HG03457 (cell line): Measurements from ENCODE around the gene RSU1.

Experiments
- ATAC-seq: cut with Tn5 transposase; IDR thresholded peaks from one replicate; pipeline ENCODE4 v1.9.1; 2021; ENCODE audit warnings: moderate number of reproducible peaks; ENCODE audit not compliant: unreplicated experiment

The RSU1 gene

DNA sequence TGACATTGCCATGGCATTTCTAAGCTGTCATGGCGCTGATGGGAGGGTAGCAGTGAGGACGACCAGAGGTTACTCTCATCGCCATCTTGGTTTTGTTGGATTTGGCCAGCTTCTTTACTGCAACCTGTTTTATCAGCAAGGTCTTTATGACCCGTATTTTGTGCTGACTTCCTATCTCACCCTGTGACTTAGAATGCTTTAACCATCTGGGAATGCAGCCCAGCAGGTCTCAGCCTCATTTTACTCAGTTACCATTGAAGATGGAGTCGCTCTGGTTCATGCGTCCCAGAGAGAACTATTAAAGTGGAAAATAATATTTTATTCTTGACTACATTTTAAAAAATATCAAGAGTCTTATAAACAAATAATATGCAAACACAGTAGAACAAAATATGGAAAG lies 131.7 kb downstream of the RSU1 start:
- no peak for ATAC-seq

DNA sequence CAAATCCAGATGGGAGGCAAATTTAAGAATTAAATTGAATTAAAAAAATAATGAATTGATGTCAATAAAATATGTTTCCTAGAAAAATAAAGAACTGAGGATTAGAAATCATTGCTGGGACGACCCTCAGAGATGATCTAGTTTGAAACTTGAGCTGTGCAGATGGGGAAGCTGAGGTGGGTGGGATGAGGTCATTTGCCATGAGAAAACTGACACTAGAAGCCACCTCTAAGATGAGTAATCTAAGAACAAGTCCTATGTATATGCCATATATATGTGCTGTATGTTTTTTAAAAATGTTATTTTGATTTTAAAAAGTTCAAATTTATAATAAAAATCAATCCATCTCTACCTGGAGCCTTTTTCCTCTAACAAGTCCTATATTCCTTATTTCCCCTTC lies 135.7 kb downstream of the RSU1 start:
- ATAC-seq, result no peak

DNA sequence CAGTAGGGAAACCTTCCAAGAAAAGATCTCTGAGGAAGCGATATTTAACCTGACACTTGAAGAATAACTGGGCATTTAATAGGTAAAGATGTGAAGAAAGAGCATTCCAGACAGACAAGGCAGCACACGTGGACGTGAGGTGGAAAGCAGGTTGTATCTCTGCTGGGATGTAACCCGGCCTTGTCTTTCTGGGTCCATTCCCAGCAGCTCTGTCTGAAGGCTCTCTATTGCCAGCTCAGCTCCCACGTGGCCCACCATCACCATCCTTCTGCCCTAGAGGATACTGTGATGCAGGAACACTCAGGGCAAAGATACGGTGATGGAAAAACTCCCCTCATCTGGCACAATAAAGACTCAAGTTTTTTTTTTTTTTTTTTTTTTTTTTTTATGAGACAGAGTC lies 137.7 kb downstream of the RSU1 start:
- ATAC-seq, result no peak

- no peak for ATAC-seq
These were observed 141.9 kb downstream of the RSU1 start for GRCh38 chr10:16675334-16675733.

GRCh38 chr10:16674147-16674703 lies 143.0 kb downstream of the RSU1 start:
- no peak for ATAC-seq

DNA sequence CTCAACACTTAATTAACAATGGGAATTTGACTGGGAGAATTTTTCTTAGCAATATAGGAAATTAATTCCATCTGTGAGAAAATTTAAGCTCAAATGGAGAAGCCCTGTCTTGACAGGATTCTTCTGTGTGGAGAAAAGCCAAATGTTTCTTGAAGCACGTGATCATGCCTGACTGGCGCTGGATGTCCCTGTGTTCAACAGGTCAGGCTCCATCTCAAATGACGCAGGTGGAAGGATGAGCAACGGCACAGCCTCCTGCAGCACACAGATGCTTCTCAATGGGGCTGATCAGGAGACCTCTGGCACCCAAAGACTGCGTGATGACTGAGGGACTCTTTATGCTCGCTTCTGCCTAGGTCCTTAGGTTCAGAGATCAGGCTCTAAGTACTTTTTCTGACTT lies 143.8 kb downstream of the RSU1 start:
- no peak for ATAC-seq

- ATAC-seq, result no peak
These were observed 153.8 kb downstream of the RSU1 start for GRCh38 chr10:16663444-16663843.

- ATAC-seq, result no peak
These were observed 154.3 kb downstream of the RSU1 start for GRCh38 chr10:16662923-16663322.

DNA sequence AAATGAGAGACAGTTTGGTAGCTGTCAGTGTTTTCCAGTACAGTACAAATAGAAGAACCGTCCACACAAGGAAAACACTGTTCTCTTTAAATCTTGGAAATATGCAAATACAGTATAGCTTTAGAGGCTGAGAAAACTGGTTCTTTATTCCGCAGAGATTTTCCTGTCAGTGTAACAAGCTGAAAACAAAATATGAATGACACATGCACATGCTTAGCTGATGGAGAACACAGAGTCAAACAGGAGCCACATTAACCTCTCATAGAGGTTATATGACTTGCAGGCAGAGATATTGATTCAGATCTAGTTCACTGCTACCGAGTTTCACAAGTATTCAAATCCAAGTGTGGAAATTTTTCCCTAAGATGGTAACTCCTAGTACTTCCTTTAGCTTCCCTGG lies 160.3 kb downstream of the RSU1 start:
- ATAC-seq, result no peak

DNA sequence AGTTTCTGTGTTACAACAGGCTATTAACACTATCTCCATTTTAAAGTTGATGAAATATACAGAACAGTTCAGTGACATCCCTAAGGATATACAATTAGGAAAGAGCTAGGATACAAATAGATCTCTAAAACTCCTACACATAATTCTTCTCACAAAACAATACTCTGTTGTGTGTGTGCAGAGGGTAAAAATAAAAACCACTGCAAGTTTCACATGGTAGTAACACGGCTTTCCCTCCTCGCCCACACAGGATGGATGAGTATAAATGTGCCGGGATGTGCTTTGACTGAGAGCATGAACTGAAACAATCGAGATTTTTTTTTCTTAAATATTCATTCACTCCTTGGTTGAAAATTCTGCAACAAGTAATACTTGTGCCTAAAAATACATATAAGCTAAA lies 164.0 kb downstream of the RSU1 start:
- no peak for ATAC-seq

- no peak for ATAC-seq
These were observed 165.1 kb downstream of the RSU1 start for GRCh38 chr10:16652154-16652553.

DNA sequence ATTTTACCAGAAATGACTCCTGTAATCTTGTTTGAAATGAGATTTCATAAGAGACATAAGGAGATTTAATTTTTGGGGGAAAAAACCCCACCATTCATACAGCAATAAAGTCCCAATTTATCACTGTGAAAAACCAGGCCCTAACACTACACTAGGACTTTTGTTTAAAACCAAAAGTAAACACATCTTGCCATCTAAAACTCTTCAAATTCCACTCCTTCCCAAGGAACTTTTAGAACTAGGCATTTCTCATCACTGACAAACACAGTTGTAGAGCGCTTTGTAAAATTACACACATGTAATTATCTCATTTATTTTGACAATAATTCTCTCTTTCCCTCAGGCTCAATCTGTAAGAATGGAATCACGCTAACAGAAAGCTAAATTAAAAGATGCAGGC lies 167.5 kb downstream of the RSU1 start:
- ATAC-seq, result no peak

GRCh38 chr10:16648366-16648765 lies 168.9 kb downstream of the RSU1 start:
- no peak for ATAC-seq

- ATAC-seq, result no peak
These were observed 170.8 kb downstream of the RSU1 start for GRCh38 chr10:16646181-16647059.

DNA sequence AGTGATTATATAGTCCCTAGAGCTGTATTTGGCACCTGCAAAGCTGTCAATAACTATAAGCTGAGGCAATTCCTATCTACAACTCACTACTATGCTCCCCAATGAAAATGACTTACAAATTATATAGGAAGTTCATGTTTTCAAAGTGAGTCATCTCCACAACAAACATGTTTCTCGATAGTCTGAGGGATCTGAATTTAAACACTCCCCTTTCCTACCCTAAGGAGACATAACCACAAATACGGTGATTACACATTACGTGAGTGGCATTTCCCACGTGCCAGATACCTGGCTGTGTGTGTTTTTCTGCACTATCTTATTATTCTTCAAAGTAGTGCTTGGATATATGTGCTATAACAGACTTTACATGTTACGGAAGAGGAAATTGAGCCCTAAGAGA lies 173.1 kb downstream of the RSU1 start:
- no peak for ATAC-seq

- no peak for ATAC-seq
These were observed 173.7 kb downstream of the RSU1 start for GRCh38 chr10:16643502-16643901.

- no peak for ATAC-seq
These were observed 177.1 kb downstream of the RSU1 start for GRCh38 chr10:16640153-16640552.

DNA sequence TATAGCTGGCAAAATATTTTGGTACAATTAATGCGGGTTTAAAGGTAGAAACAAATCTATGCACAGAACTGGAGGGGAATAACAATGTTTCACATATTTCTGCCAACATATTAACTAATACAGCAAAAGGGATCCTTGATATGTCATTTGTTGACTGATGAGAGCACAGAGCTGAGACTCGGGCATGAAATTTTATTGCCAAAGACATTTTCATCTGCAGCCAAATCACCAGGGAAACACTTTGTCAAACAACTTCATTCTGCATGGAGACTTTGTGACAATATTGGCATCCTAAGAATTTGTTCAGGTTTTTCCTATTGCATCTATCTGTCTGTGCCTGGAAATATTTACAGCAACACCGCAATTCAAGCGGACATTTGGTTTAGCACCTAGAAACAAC lies 177.8 kb downstream of the RSU1 start:
- no peak for ATAC-seq

DNA sequence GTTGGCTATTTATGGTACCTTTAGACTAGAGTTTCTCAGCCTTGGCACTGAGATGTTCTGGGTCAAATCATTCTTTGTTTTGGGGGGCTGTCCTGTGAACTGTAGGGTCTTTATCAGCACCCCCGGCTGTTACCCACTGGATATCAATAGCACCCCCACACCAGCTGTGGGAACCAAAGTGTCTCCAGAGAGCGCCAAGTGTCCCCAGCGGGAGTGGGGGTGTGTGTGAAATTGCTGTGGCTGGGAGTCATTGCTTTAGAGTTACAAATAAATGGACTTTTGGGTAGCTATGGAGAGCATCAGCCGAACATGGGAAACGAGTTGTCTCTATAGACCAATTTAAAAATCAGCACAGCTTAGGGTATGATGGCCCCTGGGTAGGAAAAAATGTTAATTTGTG lies 184.2 kb downstream of the RSU1 start:
- no peak for ATAC-seq

DNA sequence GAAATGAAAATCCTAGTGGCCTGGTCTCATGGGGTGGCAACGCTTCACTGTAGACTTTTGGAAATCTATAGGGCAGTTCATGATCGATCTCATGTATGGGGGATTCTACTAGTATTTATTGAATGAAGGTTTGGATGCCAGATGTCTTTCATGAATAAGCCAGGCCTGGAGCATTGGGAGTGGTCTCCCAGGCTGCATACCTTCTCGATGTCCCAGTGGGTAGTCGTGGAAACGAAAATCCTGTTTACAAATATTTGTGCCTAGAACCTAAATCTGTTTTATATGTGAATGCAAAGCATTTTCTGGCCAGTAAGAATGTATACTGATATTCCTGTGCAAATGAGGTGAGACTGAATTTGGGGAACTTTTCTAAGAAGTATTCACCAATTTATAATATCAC lies 190.5 kb downstream of the RSU1 start:
- ATAC-seq, result no peak

GRCh38 chr10:16612981-16613355 lies 204.3 kb downstream of the RSU1 start:
- ATAC-seq, result no peak

- ATAC-seq, result no peak
These were observed 204.9 kb downstream of the RSU1 start for GRCh38 chr10:16612115-16612980.
